CD4-positive, alpha-beta T cell (primary cell): ENCODE results near the gene WNT1. TPM values are rescaled to one million over a fixed set of nuclear protein-coding genes. Genes with fewer than 3 reads are reported as not detected.
A peak's percentile ranks its signal among the peaks of the same experiment; 100 is the strongest.

ENCODE experiments used
- ATAC-seq: fragments of 200-7000 bp; cut with Tn5 transposase; one replicate; pipeline ENCODE4 v1.10.0; 2022; ENCODE audit warnings: mild to moderate bottlenecking; ENCODE audit not compliant: poor library complexity
- CTCF ChIA-PET: fragments of 350-600 bp; sonication (Branson Sonifier 250); formaldehyde crosslinking; loops from one replicate; lab custom pipeline; 2021; ENCODE audit warnings: antibody characterized with exemption, inconsistent platforms; lab: Charles Lee
- POLR2A ChIA-PET: fragments of 350-600 bp; sonication (Branson Sonifier 250); formaldehyde crosslinking; loops from one replicate; lab custom pipeline; 2021; ENCODE audit warnings: antibody characterized with exemption, inconsistent platforms; lab: Charles Lee
- DNase-seq, 14 experiments: peaks; one replicate each; pipeline ENCODE4 v3.0.0-alpha.2; 2013 to 2020; ENCODE audit warnings: mixed read lengths in 2 of 14
- H3K27ac ChIP-seq, 2 donors: one replicate each; pipeline versions ENCODE4 v1.5.1 to v1.7.0; 2013; ENCODE audit warnings: low read length in 2 of 2, low read depth in 1 of 2, mild to moderate bottlenecking in 1 of 2
- H3K27me3 ChIP-seq, 2 experiments: 1 replicate in 1 of 2; 2 replicates in 1 of 2; pipeline versions ENCODE4 v1.6.1 to v1.7.0; 2013; ENCODE audit warnings: low read length in 2 of 2, control low read depth in 1 of 2, mild to moderate bottlenecking in 1 of 2, moderate library complexity in 1 of 2; ENCODE audit not compliant: insufficient read depth in 2 of 2, control insufficient read depth in 1 of 2
- H3K36me3 ChIP-seq: one replicate; pipeline ENCODE4 v1.6.1; 2013; ENCODE audit warnings: low read length, control low read depth; ENCODE audit not compliant: insufficient read depth
- H3K4me1 ChIP-seq: one replicate; pipeline ENCODE4 v1.6.1; 2013; ENCODE audit warnings: low read length, control low read depth; ENCODE audit not compliant: insufficient read depth
- H3K4me3 ChIP-seq: one replicate; pipeline ENCODE4 v1.5.1; 2013; ENCODE audit warnings: mild to moderate bottlenecking, low read length, moderate library complexity
- H3K9me3 ChIP-seq, 2 experiments: 1 replicate in 1 of 2; 2 replicates in 1 of 2; pipeline versions ENCODE4 v1.6.1 to v1.7.0; 2013; ENCODE audit warnings: low read length in 2 of 2, mild to moderate bottlenecking in 2 of 2, control low read depth in 1 of 2, moderate library complexity in 1 of 2; ENCODE audit not compliant: control insufficient read depth in 1 of 2, insufficient read depth in 1 of 2
- H3K27ac Mint-ChIP-seq: one replicate; pipeline ENCODE4 v1.8.0; 2020; ENCODE audit warnings: mixed read lengths
- H3K27me3 Mint-ChIP-seq: one replicate; pipeline ENCODE4 v1.8.0; 2021; ENCODE audit warnings: mixed read lengths
- H3K36me3 Mint-ChIP-seq: one replicate; pipeline ENCODE4 v1.8.0; 2021; ENCODE audit warnings: low read depth, mixed read lengths
- H3K4me1 Mint-ChIP-seq: one replicate; pipeline ENCODE4 v1.8.0; 2021; ENCODE audit warnings: low read depth, mixed read lengths
- H3K4me3 Mint-ChIP-seq: one replicate; pipeline ENCODE4 v1.8.0; 2020; ENCODE audit warnings: mild to moderate bottlenecking, mixed read lengths
- H3K9me3 Mint-ChIP-seq: one replicate; pipeline ENCODE4 v1.8.0; 2020; ENCODE audit warnings: mixed read lengths
- CTCF ChIP-seq: fragments of 200-600 bp; IDR thresholded peaks from one replicate; pipeline ENCODE4 v1.8.0; 2022; ENCODE audit warnings: antibody characterized with exemption, mild to moderate bottlenecking
- intact Hi-C, 2 experiments: fragments of 100-400 bp; cut with DNase I in 1 of 2; cut with micrococcal nuclease in 1 of 2; formaldehyde crosslinking; loops; one replicate each; pipeline versions ENCODE4 v1.15.1 to v1.9.0; 2023 to 2025; cut with DNase I, micrococcal nuclease
- total RNA-seq, 174 experiments: library from RNA in 2 of 174; stranded (reverse) in 2 of 174; gene quantifications; one replicate each; pipeline ENCODE4 v1.2.3 and lab custom pipeline; 2021 to 2026

WNT1 gene
- total RNA-seq, 2 experiments from 2014 or later: 1.8 to 2.7 TPM

- H3K4me3 ChIP-seq: peak within 1 kb of the TSS; percentile 73
- no peaks in the 10 kb centered on the region for H3K9me3 ChIP-seq
- peaks cover 35% of the 10 kb centered on the region for H3K36me3 ChIP-seq
- DNase-seq: peak; percentile 94 to 99 (median 96)
- H3K4me1 Mint-ChIP-seq: peaks cover 50% of the 10 kb centered on the region
- no peaks in the 10 kb centered on the region for H3K9me3 Mint-ChIP-seq
- POLR2A ChIA-PET: interaction anchor here (0.6 to 1.9 kb wide), 8 partner anchors 19 to 113 kb away, joined by 3 to 10 read pairs (median 3); partner anchors contain the start of genes ARF3, DDN, RHEBL1 and TUBA1B
- ATAC-seq: peak; percentile 90
- intact Hi-C loops: loop anchor here in 1 of 2 experiments (1.0 to 2.0 kb wide), 3 partner anchors 22 to 166 kb away; partner anchors contain the start of gene DDX23
- no peaks in the 10 kb centered on the region for H3K27me3 ChIP-seq
- peaks cover 74% of the 10 kb centered on the region for H3K36me3 Mint-ChIP-seq
- H3K27ac Mint-ChIP-seq: peak within 1 kb of the TSS; percentile 99
- CTCF ChIA-PET: interaction anchor here (0.6 to 4.9 kb wide), 13 partner anchors 20 to 165 kb away, joined by 3 to 39 read pairs (median 5); partner anchors contain the start of genes ARF3 and WNT1
- TF ChIP-seq CTCF: peak; percentile 60
- peaks cover 27% of the 10 kb centered on the region for H3K4me1 ChIP-seq
- peak within 1 kb of the TSS; percentile 97 for H3K4me3 Mint-ChIP-seq
- peak within 1 kb of the TSS; percentile 94 to 97 for H3K27ac ChIP-seq
- H3K27me3 Mint-ChIP-seq: no peaks in the 10 kb centered on the region
Observed at GRCh38 chr12:49018261-49019119, 40.4 kb downstream of the WNT1 start, which contains the start of gene PRKAG1. Gene PRKAG1 (minus strand): TSS chr12:49018776. CDS start chr12:49018740, 36 bp downstream.

- Histone ChIP-seq H3K4me1 (peaks cover 27% of the 10 kb centered on the region), H3K36me3 (peaks cover 37% of the 10 kb centered on the region), H3K27me3 (no peaks in the 10 kb centered on the region), H3K9me3 (no peaks in the 10 kb centered on the region), H3K4me3 (peak overlapping the region; percentile 73), H3K27ac (peak overlapping the region; percentile 94 to 97)
- DNase-seq (no peak), ATAC-seq (peak; percentile 32)
- ChIA-PET CTCF (interaction anchor here (0.6 to 2.9 kb wide), 13 partner anchors 10 to 266 kb away, joined by 3 to 39 read pairs (median 4); partner anchors contain the start of genes DDN and WNT1), POLR2A (interaction anchor here (0.9 to 1.9 kb wide), 5 partner anchors 22 to 722 kb away, joined by 3 to 5 read pairs (median 4); partner anchors contain the start of genes RHEBL1, TMBIM6 and TUBA1B)
- Mint-ChIP-seq H3K4me1 (peaks cover 49% of the 10 kb centered on the region), H3K27ac (peak overlapping the region; percentile 99), H3K36me3 (peaks cover 74% of the 10 kb centered on the region), H3K9me3 (no peaks in the 10 kb centered on the region), H3K27me3 (no peaks in the 10 kb centered on the region), H3K4me3 (peak overlapping the region; percentile 97)
- no peak for TF ChIP-seq CTCF
- intact Hi-C loops: loop anchor here in 1 of 2 experiments (2.0 kb wide), 2 partner anchors 38 to 166 kb away; partner anchors contain the start of gene DDX23
Observed at GRCh38 chr12:49019120-49019430, 41.0 kb downstream of the WNT1 start.
